Measurements from ENCODE around the gene ACMSD.
"Not testable (repeated sequence)": the region's sequence is repeated elsewhere in the genome, so short reads cannot be mapped to it uniquely, and the experiment has no call there.

The ACMSD gene

DNA sequence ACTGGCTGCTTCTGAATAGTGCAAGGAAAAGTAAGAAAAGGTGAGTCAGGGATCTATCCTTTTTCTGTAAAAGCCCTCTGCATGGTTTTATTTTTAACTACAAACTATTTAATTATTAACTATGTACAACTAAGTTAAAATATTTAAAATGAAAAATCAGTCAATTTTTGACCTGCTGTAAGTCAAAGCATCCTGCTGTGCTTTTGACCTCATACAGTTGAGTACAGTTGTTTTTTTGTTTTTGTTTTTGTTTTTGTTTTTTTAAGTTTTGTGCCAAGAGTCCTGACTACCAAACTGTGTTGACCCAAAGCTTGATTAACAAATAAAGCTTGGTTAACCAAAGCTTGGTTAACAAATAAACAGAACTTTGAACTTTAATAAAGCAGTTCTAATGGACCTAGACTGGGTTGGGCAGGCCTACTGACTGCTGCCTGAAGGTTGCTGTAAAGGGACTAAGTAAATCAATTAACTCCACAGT lies at the start of gene ACMSD:
Gene ACMSD, plus strand, starts transcription at position 474 of the 478 bp plus-strand sequence. CDS start 67 bp downstream, outside the sequence.
- DNase-seq = no peak

DNA sequence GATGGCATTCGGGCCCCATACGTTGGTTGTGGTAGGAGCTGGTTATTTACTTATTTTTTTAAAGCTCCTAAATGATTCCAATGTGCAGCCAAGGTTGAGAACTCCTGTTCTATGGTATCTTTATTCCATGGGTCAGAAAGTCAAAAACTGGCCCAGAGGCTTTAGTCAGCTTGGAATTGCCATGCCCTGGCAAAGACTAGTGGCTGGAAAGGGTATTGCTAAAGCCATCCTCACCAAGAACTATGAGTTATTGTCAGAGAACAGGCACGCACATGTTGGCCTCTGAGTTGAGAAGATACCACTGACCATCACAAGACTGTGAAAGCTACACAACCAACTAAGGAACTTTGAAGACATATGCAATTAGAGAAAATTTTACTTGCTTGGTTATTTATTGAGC lies 47.9 kb upstream of the ACMSD start:
- DNase-seq = no peak

DNA sequence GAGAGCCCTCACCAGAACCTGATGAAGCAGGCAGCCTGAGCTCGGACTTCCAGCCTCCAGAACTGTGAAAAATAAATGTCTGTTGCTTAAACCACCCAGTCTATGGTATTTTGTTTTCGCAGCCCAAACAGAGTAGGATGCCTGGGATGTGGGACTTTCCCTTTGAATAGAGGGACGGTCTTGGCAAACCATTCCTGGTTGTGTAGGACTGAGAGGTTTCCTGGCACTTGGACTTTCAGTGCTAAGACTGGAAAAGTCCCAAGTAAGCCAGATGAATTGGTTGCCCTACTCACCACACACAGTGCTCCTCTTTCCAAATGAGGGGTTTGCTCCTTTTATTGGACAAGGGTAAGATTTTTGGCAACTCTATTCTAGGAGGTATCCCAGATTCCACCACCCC lies 46.8 kb upstream of the ACMSD start:
- DNase-seq = no peak

DNA sequence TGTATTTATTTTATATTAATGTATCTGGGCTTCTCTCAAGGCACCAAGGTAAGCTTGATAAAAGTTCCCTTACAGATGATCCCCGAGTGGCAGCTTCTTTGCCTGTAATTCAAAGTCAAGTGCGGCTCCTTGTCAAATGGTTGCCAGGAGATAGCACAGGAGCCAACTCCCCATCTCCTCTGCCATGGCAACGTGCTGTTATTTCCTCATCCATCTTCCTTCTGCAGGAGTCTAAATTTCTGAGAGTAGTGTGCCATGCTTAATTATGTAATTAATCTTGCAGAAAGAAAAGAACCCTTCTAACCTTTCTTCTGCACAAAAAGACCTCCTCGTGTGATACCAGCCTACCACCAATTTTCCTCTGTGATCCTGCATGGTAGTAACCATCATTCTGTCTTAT lies 46.2 kb upstream of the ACMSD start:
- DNase-seq = no peak

DNA sequence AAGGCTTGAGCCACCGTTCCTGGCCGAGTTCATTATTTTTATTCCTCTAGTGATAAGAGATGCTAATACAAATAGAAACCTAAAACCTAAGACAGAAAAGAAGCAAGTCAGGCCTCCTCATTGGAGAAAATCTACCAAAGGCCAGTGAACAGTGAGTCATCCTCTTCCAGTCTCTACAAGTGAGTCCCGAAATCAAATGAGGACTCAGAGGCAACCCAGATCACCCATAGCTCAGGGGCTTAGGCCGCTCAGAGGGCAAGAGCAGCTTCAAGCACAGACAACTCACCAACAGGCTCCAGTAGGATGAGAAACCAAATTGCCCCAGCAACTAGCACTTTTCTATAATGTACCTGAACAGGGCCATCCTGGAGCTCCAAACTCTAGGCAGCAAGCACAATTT lies 42.7 kb upstream of the ACMSD start:
- DNase-seq = no peak

DNA sequence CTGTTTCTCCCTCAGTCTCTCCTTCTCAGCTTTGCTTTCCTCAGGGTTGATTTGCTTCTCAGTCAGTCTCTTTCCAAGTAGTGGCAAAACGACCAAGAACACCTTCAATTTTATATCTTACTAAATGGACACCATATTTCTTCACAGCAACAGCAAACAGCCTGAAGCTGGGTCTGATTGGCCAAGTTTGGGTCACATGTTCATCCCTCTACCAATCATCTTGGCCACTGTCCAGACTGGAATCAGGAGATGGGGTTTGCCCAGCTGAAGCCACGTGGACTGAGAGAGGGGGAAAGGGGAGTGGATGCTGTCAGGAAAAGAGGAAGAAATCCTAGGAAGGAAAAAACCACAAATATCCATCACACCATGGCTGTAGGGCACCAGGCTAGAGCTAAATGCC lies 42.0 kb upstream of the ACMSD start:
- DNase-seq = no peak

DNA sequence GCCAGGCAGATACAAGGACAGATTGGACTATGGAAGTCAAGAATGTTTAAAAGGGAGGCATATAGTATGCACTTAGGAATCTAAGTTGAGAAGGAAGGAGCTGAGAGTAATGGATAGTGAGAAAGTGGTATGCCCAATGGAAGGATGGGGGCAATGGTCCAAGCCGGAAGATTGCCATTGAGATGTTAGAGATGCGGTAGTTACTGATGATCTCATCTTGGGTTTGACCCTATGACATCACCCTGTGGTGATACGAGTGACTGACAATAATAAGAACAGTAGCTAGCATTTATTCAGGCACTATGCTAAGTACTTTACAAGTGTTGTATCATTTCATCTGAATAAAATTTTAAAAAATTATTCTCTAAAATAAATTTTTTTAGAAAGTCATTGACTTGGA lies 38.5 kb upstream of the ACMSD start:
- no peak for DNase-seq

DNA sequence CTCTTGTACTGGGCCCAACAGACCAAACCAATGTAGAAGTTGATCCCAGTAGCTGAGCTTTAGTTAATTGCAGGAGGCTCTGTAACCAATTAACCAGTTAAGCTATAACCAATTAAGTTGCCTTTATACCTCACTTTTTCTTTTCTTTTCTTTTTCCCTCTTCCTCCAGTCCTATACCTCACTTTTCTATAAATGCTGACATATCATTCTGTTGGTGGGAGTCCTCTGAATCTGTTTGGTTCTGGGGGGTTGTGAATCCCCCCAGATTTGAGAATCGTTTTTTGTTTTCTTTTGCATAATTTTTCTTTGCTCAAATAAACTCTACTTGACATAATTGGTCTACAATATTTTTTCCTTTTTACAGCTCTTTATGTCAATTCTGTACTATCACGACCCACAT lies 38.1 kb upstream of the ACMSD start:
- no peak for DNase-seq

DNA sequence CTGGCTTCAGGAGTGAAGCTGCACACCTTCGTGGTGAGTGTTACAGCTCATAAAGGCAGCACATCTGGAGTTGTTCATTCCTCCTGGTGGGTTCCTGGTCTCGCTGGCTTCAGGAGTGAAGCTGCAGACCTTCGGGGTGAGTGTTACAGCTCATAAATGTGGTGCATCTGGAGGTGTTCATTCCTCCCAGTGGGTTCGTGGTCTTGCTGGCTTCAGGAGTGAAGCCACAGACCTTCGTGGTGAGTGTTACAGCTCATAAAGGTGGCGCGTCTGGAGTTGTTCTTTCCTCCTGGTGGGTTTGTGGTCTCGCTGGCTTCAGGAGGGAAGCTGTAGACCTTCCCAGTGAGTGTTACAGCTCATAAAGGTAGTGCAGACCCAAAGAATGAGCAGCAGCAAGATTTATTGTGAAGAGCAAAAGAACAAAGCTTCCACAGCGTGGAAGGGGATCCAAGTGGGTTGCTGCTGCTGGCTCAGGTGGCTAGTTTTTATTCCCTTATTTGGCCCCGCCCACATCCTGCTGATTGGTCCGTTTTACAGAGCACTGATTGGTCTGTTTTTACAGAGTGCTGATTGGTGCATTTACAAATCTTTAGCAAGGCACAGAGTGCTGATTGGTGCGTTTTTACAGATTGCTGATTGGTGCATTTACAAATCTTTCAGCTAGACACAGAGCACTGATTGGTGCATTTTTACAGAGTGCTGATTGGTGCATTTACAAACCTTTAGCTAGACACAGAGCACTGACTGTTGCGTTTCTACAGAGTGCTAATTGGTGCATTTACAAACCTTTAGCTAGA lies 34.6 kb upstream of the ACMSD start:
- not testable (repeated sequence) for DNase-seq

DNA sequence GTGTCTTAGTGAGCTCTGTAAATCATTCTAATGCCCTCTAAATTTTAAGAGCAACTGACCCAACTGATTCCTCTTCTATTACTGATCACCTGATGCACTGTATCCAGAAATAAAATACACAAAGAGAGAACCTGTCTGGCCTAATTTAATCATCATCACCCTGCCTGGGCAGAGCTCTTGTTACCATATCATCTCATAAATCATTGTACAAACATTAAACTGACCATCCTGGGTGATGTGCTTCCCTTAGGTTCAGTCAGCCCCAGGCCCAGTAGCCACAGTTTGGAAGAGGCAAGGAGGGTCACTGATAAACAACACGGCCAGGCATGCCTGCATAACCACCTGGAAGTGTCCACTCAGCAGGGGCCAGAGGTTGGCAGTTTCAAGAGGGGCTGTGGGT lies 22.7 kb upstream of the ACMSD start:
- DNase-seq = no peak

DNA sequence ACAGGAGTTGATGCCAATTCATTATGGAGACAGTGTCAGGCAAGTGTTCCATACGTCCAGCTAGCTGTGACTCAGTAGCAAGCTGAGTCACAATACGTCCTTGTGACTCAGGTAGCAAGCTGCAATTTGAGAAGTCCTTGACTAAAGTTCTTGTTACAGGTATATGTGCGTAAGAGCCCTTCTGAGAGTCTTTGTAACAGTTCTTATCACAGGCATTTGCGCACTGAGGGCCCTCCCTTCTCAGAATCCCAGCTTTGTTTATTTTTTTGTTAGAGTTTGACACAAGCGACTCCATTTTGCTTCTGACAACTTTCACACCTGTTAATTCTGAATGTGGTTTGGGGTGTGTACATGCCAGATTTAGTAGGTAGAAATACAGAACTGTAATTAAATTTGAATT lies 20.1 kb upstream of the ACMSD start:
- DNase-seq = no peak

DNA sequence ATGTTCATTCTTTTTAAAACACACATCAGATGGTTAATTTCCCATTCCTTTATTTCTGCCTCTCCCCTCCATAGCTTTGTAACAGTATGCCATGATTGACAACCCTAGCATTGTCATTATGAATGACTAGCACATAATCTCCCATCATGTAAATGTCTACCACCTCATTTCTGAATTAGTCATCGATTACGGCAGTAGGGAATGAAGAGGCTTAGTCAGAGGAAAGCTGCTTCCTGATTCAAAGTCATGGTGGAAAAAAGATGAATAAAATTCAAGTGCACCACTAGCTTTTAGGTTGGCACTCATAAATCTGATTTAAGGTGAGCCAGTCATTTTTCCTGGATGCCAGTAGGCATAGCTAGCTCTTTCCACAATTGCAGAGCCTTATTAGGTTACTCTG lies 19.1 kb upstream of the ACMSD start:
- DNase-seq = no peak

DNA sequence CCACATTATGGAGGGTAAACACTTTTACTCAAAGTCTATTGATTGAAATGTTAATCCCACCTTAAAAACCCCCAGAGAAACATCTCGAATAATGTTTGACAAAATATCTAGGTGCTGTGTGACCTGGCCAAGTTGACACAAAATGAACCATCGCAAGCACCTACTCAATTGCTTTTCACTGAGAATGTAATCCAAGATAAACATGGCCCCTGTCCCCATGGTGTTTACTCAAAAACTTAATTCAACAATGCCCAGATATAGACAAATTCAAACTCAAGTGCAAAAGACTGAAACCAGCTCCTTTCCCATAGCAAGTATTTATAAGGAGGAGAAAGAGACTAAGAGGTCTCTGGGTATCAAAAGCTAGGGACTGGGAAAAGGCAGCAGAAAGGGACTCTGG lies 15.0 kb upstream of the ACMSD start:
- DNase-seq = no peak

DNA sequence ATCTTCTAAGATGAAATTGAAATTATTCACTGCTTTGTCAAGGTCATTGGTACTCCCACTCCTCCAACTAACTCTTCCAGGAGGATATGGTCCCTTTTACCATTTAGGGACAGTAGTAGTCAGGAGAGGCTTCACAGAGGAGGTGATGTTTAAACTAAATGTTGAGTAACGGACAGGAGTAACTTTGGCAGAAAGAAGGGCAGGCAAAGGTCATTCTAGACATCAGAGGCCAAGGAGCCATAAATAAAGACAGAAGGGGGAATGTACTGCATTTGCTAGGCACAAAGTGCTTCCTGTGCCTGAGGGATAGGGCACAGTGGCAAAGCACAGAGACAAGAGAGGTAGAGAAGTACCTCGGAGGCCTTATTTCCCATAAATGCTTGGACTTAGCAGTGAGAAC lies 14.6 kb upstream of the ACMSD start:
- no peak for DNase-seq

DNA sequence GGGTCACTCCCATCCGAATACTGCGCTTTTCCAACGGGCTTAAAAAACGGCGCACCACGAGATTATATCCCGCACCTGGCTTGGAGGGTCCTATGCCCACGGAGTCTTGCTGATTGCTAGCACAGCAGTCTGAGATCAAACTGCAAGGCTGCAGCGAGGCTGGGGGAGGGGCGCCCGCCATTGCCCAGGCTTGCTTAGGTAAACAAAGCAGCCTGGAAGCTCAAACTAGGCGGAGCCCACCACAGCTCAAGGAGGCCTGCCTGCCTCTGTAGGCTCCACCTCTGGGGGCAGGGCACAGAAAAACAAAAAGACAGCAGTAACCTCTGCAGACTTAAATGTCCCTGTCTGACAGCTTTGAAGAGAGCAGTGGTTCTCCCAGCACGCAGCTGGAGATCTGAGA lies 12.7 kb upstream of the ACMSD start:
- DNase-seq = not testable (repeated sequence)

DNA sequence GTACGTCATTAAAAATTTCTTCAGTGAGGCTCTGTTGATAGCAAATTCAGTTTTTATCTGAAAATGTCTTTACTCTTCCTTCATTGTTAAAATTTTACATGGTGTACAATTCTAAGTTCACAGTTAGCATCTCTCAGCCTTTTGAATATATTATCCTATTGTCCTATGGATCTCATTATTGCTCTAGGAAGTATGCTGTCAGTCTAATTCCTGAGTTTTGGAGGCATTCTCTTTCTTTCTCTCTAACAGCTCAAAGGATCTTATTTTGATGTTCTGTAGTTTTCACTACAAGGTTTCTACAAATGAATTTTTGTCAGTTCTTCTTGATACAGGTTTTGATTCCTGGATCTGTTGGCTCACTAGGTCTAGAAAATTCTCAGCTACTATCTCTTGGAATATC lies 2.9 kb upstream of the ACMSD start:
- no peak for DNase-seq

DNA sequence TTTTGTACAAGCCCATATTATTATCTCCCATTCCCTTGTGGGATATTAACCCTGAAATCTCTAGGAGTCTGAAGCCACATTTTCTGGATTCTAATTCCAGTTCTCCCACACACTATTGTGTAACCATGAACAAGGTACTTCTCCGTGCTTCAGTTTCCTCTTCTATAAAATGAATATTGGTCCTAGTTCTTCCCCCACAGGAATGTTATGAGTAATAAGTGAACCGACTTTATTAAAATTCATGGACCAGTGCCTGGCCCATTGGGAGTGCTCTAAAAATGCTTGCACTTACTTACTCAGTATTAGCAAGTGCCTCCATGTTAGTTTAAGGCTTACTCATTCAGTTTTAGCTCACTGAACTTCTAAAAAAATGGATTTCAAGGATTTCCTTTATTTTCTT lies 1.4 kb upstream of the ACMSD start:
- DNase-seq = no peak

DNA sequence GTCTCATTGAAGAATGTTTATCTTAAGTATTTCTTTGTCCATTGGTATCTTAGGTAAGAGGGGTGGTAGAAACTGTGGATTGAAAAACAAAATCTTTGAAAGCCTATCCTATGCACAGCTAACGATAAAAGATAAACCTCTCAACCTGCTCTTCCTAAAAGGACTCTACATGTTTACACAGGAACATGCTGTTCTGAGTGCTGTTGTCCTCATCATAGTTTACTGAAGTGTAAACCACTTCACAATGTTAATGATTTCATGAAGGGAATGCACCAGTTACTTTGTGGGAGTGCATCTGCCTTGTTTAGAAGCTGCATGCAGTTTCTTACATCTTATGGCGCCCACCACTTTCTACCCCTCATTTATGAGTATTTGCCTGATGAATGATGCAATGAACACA lies 1.2 kb downstream of the ACMSD start:
- no peak for DNase-seq

DNA sequence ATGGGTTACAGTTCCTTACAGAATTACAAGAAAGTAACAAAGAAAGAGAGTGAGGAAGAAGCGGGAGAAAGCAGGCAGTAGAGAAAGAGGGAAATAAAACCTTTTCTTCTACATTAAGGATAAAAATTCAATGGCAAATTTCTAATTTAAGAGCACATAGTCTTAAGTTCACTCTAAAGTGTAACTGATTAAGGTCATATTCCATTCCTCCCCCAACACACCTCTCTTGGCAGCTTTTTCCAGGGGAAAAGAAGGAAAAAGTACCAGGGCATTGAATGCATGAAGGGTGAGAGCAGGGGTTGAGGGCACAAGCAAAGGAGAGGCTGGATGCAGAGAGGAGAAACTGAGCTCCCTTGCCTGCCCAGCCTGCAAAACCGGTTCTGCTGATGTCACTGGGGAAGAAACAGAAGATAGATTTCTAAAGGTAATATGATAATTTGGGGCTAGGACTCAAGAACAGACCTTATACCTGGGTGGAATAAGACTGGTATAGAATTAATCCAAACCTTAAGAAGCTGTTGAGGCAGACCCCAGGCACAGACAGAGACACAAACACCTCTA lies 4.6 kb downstream of the ACMSD start:
- no peak for DNase-seq

DNA sequence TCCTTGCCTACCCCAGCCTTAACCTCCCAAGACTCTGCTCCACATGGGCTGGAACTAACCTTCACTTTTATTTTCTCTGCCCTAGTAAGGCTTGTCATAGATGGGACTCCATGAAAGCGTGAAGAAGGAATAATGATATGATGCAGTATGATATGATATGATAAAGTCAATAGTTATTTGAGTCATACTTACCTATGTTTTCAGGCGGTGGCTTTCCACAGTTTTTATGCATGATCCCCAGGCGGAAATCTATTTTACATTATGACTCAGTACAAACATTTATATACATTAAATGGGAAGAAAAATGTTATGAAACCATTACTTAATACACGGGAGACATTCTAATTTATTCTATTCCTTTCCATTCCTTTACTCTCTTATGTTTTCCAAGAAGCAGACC lies 5.6 kb downstream of the ACMSD start:
- no peak for DNase-seq

DNA sequence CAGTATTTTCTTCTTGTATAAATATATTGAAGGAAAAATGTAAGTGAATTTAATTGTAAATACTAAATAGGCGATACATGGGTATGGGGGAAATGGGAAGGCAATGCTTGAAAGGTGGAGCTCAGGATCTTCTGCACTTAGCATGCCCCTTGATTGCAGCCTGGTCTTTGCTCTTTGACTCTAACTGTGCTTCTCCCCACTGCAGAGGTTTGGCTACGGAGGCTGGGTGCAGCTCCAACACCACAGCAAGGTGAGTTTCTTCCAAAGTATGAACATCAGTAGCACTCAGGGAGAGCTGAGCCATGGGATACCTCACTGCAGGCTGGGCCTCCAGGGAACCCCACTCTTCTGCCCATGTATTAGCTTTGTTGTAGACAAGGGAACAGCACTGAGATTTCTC lies 6.6 kb downstream of the ACMSD start:
- DNase-seq = no peak

DNA sequence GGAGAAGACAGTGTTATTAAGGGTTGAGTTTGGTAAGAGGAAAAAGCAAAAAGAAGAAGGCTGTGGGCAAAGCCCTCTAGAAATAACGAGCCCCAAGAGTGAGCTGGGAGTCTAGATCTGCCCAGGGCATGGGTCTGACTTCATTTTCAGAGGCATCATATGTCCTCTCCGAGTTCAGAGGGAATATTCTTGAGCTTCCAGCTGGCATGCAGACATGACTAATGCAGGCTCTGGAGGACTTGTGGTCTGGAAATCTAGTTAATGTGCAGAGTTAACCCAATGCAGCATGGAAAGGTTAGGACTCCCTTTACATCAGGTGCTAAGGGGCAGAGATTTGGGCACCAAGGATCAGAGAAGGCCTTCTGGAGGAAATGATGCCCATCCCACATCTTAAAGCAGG lies 7.3 kb downstream of the ACMSD start:
- DNase-seq = no peak

DNA sequence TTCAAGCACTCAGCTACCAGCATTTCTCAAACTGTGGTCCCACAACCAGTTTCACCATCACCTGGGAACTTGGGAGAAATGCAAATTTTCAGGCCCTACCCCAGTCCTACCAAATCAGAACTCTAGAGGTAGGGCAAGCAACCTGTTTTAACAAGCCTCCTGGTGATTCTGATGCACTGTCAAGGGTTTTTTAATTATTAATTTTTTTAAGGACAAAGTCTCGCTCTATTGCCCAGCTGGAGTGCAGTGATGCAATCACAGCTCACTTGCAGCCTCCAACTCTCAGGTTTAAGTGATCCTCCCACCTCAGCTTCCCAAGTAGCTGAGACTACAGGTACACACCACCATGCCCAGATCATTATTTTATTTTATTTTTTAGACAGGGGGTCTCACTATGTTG lies 7.8 kb downstream of the ACMSD start:
- no peak for DNase-seq

DNA sequence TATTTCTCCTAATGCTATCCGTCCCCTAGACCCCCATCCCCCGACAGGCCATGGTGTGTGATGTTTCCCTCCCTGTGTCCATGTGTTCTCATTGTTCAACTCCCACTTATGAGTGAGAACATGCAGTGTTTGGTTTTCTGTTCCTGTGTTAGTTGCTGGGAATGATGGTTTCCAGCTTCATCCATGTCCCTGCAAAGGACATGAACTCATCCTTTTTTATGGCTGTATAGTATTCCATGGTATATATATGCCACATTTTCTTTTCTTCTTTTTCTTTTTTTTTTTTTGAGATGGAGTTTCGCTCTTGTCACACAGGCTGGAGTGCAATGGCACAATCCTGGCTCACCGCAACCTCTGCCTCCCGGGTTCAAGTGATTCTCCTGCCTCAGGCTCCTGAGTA lies 9.2 kb downstream of the ACMSD start:
- DNase-seq = not testable (repeated sequence)

DNA sequence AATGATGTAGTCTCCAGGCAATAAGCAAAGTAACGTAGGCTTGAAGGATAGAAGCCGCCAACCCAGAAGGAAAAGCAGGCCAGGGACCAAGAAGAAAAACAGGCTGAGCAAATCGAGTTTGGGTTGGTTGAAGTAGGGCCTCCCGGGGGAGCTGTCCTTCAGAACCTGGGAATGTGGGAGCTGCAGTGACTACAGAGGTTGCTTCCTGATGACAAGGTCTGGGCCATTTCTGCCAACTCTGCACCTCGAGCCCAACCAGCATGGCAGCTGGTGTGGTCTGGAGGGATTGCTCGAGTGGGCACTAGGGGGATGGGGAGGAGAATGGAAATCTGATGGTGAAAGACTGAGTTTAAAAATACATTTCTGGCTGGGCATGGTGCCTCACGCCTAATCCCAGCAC lies 14.1 kb downstream of the ACMSD start:
- no peak for DNase-seq
